GM19193 (cell line): ENCODE measurements around the gene AMBN.

Source experiments
- POLR2A ChIP-seq: IDR thresholded peaks from 4 replicates; pipeline ENCODE4 v1.6.1; 2011; ENCODE audit not compliant: insufficient read depth, insufficient read length; ENCODE audit errors: extremely low read depth

The AMBN gene

GRCh38 chr4:70591955-70592582 lies at the start of gene AMBN:
Gene AMBN (plus strand): TSS chr4:70592256. CDS start chr4:70592359, 103 bp downstream.
- TF ChIP-seq POLR2A: no peak

- no peak for TF ChIP-seq POLR2A
Measured at GRCh38 chr4:70544279-70544868, 47.7 kb upstream of the AMBN start.

GRCh38 chr4:70556856-70557255 lies 35.2 kb upstream of the AMBN start:
- TF ChIP-seq POLR2A: no peak

GRCh38 chr4:70559211-70559830 lies 32.7 kb upstream of the AMBN start:
- TF ChIP-seq POLR2A: no peak

GRCh38 chr4:70559924-70560323 lies 32.1 kb upstream of the AMBN start:
- TF ChIP-seq POLR2A: no peak

GRCh38 chr4:70564033-70564432 lies 28.0 kb upstream of the AMBN start:
- no peak for TF ChIP-seq POLR2A

- TF ChIP-seq POLR2A: no peak
Measured at GRCh38 chr4:70570796-70571195, 21.3 kb upstream of the AMBN start.

- TF ChIP-seq POLR2A: no peak
Measured at GRCh38 chr4:70571772-70572171, 20.3 kb upstream of the AMBN start.

- TF ChIP-seq POLR2A: no peak
Measured at GRCh38 chr4:70575964-70576363, 16.1 kb upstream of the AMBN start.

- TF ChIP-seq POLR2A: no peak
Measured at GRCh38 chr4:70577220-70577927, 14.7 kb upstream of the AMBN start.

GRCh38 chr4:70581980-70582379 lies 10.1 kb upstream of the AMBN start:
- TF ChIP-seq POLR2A: no peak

GRCh38 chr4:70583952-70584834 lies 7.9 kb upstream of the AMBN start:
- TF ChIP-seq POLR2A: no peak

- TF ChIP-seq POLR2A: no peak
Measured at GRCh38 chr4:70586841-70587240, 5.2 kb upstream of the AMBN start.

- no peak for TF ChIP-seq POLR2A
Measured at GRCh38 chr4:70589785-70590184, 2.3 kb upstream of the AMBN start.

- TF ChIP-seq POLR2A: no peak
Measured at GRCh38 chr4:70594196-70594595, 2.1 kb downstream of the AMBN start.

- TF ChIP-seq POLR2A: no peak
Measured at GRCh38 chr4:70600305-70600704, 8.2 kb downstream of the AMBN start.

- TF ChIP-seq POLR2A: no peak
Measured at GRCh38 chr4:70600977-70601376, 8.9 kb downstream of the AMBN start.
